NCI-H128 (cell line): ENCODE results near the gene TM4SF5.

ENCODE experiments used
- DNase-seq: peaks from one replicate; lab custom pipeline; 2025; ENCODE audit not compliant: unreplicated experiment; lab: John Stamatoyannopoulos, UW

TM4SF5 gene

DNA sequence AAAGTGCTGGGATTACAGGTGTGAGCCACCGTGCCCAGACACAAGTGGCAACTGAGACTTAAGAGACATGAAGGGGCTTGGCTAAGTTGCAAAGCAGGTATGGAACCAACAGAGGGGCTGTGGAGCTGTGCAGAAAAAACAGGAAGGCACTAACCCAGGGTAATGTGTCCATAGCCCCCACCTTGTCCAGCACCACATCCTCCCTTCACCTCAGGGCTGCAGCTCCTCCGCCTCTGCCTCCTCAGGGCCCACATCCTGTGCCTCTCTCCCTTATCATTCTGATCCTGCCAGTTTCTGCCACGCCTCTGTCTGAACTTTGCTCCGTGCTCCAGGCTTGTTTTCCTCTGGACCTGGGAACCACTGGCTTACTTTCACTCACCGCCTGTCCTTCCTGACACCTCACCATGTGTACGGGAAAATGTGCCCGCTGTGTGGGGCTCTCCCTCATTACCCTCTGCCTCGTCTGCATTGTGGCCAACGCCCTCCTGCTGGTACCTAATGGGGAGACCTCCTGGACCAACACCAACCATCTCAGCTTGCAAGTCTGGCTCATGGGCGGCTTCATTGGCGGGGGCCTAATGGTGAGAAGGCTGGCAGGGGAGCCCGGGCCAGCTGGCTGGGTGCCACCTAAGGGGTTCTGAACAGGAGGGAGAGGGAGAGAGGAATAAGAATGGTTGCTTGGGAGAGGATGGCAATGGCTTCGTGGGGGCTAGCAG is at the start of gene TM4SF5:
TM4SF5 (plus strand) TSS at position 368 of the 716 bp plus-strand sequence; CDS start at position 405, 37 bp downstream.
- no peak for DNase-seq

DNA sequence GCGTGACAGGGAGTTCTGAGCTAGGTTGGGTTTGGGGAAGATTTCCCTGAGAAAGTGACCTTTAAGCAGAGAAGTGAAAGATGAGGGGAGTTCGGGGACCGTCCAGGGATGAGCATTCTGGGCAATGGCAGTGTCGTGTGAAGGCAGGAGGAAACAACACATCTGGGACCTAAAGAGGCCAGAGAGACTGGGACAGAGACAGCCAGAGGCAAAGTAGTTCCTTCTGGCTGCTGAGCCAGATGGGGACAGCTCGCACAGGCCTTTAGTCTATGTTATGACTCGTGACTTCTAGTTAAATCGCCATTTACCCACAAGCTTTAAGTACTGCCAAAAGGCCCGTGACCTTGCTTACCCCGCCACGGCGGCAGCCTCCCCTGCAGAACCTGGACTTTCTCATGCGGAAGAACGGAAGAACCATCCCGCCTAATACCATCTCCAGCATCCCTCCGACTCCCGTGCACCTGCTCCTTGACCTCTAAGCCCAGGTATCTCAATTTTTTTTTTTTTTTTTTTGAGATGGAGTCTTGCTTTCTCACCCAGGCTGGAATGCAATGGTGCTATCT is 48.9 kb upstream of the TM4SF5 start:
- no peak for DNase-seq

GRCh38 chr17:4724650-4725049 is 47.0 kb upstream of the TM4SF5 start:
- no peak for DNase-seq

GRCh38 chr17:4725646-4726310 is 45.9 kb upstream of the TM4SF5 start:
- DNase-seq: no peak

DNA sequence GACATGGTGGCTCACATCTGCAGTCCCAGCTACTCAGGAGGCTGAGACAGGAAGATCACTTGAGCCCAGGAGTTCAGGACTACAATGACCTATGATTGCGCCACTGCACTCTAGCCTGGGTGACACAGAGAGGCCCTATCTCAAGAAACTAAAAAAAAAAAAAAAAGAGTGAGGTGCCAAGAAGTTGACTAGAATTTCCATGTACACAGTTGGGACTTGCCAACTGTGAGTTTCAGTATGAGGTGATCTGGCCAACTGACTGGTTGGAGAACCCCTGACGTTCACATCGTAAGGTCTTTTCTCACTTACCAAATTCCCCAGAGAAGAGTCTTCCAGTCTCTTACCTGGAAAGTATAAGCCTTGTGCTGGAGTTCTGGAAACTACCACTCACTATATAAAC is 43.6 kb upstream of the TM4SF5 start:
- DNase-seq: no peak

DNA sequence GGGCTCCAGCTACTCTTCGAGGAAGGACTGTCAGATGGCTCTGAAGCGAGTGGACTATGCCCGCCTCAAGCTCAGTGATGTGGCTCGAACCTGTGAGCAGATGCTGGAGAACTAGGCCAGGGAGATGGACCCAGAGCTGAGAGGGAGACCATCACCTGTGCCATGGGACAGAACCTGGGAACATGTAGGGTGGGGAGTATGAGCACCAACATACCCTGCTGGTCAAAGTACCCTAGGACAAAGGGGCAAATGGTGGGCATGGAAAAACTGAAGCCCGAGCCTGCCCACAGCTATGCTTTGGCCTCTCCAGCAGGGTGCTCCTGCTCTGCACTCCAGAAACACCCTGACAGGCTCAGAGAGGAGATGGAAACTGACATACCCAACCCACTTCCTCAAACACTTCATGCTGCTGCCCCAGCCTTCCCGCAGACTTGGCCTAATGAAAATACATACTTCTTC is 38.6 kb upstream of the TM4SF5 start:
- DNase-seq: no peak

DNA sequence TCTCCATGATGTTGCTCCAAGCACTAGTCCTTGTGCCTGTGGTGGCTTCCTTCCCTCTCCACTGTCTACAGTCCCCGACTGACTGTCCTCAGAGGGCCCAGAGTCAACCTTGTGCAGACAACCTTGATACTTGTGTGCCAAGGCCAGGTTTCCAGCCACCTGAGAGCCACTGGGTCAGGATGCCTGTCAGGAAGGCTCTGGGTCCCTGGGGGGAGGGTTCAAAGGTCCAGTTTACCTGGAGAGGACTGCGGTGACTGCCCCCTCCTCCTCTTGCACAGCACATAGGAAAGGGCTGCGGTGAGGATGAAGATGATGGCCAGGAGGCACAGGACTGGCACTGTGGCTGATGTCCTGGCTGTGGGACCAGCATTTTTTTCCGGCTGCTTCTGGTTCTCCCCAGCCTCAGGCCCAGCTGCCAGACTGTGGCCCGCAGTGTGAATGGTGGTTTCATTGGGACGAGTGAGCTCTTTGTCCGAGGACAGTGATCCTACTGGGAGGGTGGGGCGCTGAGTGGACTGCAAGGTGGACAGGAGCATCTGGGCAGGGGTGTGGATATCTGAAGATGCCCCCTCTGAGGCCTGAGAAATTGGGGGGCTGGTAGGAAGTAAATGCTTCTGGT is 36.7 kb upstream of the TM4SF5 start:
- DNase-seq: no peak

- DNase-seq: no peak
Measured at GRCh38 chr17:4735876-4736651, 35.6 kb upstream of the TM4SF5 start.

GRCh38 chr17:4738136-4739121 is 33.3 kb upstream of the TM4SF5 start:
- no peak for DNase-seq

DNA sequence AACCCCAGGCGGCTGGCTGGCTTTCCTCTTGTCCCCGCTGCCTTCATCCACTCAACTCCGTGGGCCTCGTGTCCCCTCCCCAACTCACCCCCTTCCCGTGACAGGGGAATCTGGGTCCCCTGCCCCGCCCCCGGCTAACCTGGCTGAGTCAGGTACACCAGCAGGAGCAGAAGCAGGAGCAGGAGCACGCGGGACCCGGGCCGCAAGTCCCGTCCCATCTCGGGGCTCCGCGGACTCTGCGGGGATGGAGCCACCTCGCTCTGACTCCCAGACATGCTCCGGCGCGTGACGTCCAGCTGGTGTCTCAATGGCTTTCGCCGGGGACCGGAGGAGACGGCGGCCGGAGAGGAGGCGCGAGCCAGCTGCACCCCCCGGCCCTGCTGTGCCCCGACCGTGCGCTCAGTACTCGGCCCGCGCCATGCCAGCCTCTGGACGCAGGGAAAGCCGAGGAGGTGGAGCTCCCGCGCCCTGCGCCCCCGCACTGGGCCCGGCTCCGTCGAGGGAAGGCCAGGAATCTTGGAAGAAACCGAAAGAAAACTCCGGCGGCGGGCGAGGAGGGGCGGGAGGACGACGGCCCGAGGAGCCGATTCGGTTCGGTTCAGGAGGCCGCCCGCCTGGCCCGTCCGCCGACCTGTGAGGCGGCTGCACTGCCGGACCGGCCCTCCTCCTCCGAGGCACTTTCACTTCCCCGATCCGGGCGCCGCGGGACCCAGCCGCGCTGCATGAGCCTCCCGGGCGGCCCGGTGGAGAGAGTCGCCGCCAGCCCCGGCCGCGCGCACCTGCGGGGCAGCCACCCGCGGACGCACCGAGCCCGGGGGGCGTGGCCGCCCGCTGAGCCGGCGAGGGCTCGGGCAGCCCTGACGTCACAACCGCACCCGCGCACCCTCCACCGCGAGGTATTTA is 32.3 kb upstream of the TM4SF5 start, which contains the start of the genes CXCL16 and ZMYND15:
CXCL16 (minus strand) TSS at position 807 of the 903 bp plus-strand sequence; CDS start at position 218, 589 bp downstream.
ZMYND15 (plus strand) TSS at position 712 of the 903 bp plus-strand sequence. CDS start 716 bp downstream, outside the sequence.
- no peak for DNase-seq

- no peak for DNase-seq
Measured at GRCh38 chr17:4740025-4740351, 31.7 kb upstream of the TM4SF5 start.

- DNase-seq: no peak
Measured at GRCh38 chr17:4740584-4740983, 31.1 kb upstream of the TM4SF5 start.

DNA sequence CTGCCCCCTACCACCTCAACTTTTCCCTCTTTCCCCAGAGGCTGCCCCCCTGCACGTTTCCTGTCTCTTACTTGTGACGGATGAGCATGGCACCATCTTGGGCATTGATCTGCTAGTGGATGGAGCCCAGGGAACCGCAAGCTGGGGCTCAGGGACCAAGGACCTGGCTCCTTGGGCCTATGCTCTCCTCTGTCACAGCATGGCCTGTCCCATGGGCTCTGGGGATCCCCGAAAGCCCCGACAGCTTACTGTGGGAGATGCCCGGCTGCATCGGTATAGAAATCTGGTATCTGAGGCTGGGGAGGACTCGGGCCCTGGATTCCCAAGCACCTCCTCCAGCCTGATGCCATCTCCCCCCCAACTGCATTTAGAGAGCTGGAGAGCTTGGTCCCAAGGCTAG is 30.1 kb upstream of the TM4SF5 start:
- DNase-seq: no peak

DNA sequence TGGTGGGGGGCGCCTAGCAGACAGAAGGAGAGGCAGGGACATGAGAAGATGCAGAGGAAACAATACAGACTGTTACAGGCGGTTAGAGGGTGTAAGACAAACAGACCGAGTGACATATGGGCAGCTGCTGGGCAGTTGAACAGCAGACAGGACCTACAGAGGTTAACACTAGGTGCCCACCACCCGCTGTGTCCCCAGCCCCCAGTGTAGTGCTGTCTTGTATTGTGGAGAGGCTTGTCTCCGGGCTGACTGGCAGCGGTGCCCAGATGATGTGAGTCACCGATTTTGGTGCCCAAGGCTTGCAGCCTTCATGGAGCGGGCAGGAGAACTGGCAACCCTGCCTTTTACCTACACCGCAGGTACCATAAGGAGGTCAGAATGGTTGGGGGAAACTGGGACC is 29.6 kb upstream of the TM4SF5 start:
- no peak for DNase-seq

- no peak for DNase-seq
Measured at GRCh38 chr17:4742629-4743028, 29.1 kb upstream of the TM4SF5 start.

DNA sequence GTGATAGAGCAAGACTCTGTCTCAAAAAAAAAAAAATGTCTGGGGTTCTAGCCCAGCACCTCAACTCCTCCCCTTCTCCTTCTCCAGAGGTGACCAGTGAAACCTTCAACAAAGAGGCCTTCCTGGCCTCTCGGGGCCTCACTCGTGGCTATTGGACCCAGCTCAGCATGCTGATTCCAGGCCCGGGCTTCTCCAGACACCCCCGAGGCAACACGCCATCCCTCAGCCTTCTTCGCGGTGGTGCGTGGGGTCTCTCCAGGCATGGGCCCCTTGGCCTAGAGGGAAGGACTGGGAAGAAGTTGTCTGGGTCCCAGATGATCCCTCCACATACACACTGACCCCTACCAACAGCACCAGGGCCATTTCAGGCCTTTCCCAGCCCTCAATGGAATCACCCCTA is 28.5 kb upstream of the TM4SF5 start:
- no peak for DNase-seq

DNA sequence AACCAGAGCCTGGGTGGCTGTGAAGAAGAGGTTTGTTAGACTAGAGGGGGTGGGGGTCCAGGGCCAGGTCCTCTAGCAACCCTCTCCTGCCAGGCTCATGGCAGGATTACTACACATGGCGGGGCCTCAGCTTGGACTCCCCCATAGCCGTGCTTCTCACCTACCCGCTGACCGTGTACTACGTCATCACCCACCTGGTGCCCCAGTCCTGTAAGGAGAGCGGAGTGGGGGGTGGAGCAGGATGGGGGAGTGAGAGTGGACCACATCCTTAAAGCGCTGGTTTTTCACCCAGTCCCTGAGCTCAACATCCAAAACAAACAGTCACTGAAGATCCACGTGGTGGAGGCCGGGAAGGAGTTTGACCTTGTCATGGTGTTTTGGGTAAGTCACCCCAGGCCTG is 27.8 kb upstream of the TM4SF5 start:
- DNase-seq: no peak
